ENCODE measurements around the gene FER1L5.

The FER1L5 gene

DNA sequence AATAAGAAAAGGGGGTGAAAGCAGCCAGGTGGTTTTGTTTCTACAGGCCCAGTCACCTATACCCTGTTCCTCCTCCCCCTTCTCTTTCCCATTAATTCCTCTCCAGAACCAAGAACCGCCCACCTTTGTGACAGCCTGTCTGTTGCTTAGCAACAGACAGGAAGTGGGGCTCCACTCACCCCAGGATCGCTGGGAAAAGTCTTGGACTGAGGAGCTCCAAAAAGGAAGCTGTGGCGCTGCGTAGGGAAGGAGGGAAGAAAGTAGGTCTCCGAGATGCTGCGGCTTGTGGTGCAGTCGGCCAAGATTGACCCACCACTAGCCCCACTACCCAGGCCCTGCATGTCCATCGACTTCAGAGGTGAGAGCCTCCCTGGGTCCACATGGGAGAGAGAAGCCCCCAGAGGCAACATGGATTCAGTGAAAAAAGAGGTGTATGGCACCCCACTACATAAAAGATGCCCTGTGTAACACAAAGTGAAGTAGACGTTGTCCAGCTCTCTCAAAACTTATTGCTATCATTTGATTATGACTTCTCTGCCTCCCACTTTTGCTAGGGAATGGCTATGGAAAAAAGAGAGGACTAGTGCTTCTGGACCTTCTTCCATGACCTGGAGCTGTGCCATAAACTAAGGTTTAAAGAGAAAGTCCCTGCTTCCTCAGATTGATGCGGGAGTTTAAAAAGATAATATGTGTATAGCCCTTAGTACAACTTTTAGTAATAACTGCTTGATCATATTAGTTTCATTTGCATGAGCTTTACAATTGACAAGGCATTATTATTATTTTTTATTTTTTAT is at the start of gene FER1L5:
TSS of gene FER1L5 (plus strand) at position 201 of the 797 bp plus-strand sequence. CDS start at position 274, 73 bp downstream.
- DNase-seq (ENCODE audit: low spot score): no peak

DNA sequence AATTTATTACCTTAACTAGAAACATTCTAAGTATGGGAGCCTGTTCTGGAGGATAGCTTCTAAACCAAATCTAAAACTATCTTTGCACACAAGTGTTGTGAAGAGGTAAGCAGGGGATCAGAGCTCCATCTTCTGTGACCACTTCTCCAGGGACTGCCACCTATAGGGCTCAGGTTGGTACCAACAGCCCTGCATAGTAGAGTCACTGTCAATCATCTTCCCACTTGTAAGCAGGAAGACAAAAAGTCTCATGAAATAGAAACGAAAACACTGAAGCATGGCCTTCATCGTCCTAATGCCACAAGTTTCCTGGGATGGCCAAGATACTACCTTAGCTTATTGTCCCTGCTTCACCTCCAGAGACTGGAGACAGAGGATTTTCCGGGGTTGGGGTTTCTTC is 48.3 kb upstream of the FER1L5 start:
- DNase-seq (ENCODE audit: low spot score): no peak

DNA sequence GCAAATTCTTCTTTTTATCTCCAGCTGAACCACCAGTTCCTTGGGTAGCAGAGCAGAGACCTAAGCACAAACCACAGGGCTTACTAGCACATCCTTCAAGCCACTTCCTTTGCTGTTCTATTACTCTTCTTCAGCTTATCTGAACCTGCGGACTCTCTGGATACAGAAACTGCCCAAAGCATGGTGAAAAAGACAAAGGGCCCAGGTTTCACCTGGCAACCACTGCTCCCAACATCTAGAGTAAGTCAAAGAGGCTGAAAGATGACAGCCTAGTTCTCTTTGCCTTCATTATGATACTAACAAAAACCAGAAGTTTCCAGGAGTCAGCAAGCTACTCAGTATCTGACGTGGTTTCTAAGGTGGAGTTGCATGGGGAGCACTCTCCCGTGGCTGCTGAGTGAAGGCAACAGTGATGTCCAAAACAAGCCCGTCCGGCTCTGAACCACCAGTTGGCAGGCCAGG is 47.8 kb upstream of the FER1L5 start:
- DNase-seq (ENCODE audit: low spot score): no peak

DNA sequence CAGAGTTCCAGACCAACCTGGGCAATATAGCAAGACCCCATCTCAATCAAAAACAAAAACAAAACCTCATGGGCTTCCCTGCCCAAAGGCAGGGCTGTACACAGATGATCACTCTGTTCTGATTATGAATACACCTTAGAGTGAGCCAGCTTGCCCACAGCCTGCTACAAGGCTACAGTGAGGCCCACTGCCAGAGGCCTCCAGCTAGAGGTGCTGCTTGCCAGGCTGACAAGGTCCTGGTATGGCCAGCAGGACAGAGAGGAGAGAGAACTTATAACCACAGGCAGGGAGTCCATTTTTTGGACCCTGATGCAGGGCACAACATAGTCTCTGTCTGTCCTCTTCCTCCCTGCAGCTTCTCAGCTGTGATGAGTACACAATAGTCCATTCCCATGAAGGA is 46.0 kb upstream of the FER1L5 start:
- DNase-seq (ENCODE audit: low spot score): no peak

DNA sequence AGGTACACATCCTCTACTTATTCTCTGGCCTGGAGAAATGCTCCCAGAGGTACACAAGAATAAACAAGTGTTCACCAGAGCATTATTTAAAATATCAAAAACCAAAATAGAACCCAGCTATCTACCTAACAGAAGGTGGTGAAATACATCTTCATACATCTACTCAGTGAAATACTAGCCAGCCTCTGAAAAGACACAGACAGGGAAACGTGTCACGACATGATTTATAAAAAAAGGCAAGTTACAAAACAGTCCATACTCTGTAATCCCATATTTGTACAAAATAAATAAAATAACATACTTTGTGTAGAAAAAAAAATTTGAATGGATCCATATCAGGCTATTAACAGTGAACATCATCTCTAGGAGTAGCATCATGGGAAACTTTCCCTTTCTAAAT is 42.6 kb upstream of the FER1L5 start:
- no peak for DNase-seq (ENCODE audit: low spot score)

DNA sequence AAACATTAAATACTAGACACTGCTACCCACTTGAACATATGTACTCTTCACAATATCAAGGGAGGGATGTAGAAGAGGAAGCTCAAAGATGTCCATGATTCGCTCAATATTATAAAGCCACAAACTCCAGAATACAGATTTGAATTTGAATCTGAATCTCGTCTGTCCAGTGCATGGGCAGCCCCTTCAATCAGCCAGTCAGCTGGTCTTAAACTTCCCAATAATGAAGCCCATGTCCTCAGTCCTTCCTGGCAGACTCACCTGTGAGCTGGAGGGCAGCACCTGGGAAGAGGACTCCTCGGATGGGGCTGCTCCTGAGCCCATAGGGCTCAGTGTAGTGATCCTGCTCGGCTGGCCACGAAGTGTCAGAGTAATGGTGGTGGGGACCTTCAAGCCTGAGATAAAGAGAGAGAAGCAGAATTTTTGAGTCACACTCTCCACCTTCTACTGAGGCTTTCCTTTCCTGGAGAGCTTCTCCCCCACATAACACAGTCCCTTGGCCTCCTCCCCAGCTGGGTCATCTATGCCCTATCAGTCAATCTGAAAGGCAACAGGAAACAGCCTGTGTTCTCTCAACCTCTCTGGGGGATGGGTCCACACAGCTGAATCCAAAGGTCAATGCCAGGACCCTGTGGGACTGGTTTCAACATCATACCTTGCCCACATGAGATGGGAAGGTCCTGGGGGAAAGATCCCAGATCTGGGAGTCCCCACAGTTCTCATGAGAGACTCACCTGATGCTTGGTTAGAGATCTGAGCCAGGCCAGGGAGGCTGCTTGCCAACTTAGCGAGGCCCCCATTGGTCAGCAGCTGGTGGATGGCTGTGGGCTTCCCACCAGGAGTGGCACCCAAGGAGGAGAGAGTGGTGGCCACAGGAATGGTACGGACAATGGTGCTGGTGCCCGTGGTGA is 40.9 kb upstream of the FER1L5 start:
- DNase-seq (ENCODE audit: low spot score): no peak

DNA sequence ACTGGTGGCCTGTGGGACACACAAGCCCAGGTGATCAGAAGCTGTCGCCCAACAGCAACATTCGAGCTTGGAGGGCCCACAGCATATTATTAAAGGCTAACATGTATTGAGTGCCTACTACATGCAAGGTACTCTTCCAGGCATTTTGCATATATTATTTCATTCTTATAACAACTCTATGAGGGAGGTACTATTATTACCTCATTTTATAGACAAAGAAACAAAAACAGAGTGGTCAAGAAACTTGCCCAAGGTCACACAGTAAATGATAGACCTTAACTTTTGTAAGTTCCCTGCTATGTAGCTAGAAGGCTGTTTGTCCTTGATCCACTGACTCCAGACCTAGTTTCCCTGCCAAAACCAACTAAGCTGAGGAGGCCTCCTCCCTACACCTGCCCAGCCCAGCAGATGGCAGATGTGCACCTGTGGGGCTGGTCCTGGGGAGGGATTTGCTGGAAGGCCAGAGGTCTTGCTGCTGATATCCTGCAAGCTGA is 40.2 kb upstream of the FER1L5 start:
- DNase-seq (ENCODE audit: low spot score): no peak

DNA sequence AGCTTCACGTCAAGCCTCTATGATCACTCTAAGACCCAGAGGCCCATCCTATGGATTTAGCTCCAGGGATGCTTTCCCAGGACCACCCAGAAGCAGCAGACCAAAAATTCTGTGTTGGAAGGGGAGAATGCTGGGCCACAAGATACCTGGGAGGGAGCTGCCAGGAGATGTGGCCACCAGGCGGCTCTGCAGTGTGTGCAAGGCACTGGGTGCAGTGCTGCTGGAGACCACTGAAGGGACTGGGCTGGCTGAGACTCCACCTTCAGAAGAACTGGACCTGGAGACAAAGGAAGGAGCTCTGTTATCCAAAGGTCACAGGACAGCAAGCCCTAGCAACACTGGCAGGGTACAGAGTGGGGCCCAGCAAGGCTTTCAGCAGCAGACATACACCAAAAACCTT is 38.5 kb upstream of the FER1L5 start:
- no peak for DNase-seq (ENCODE audit: low spot score)

DNA sequence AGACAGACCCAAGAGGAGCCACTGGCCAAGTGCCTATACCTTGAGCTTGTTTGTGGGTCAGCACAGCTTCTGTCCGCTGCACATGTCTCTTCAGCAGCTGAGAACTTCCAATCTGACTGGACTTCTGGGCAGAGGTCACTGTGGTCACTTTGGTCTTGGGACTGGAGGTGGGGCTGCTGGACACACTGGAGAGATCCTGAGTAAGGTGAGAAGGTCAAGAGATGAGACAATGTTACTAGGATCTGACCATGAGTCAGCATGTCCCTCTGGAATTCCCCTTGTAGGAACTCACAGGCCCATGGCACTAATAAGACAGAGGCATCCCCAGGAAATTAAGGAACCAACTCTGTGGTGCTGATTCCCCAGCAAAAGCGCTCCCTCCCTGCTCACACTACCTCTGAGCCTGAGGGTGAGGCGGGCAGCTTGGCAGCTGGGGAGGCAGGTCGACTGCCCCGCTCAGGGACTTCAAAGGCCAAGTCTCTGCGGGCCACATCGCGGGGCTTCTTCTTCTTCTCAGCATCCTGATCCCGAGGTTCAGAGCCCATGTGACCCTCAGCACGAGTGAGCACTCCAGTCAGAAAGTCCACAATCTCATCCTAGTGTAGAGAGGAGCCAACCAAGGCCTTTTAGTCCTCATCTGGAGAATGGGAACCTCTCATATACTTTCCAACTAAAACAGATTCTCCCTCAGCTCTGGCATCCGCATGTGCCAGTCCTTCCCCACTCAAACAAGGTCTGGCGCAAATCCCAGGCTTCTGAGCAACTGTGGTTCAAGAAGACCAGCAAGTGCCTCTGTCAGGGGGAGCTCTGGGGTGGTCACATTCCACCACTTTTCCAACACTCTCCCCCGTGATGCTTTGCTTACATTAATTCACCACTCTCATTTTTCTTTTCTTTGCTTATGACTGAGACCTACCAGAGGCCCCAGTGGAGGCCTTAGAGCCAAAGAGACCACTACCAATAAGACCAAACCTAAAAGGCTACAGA is 33.8 kb upstream of the FER1L5 start:
- DNase-seq (ENCODE audit: low spot score): no peak

DNA sequence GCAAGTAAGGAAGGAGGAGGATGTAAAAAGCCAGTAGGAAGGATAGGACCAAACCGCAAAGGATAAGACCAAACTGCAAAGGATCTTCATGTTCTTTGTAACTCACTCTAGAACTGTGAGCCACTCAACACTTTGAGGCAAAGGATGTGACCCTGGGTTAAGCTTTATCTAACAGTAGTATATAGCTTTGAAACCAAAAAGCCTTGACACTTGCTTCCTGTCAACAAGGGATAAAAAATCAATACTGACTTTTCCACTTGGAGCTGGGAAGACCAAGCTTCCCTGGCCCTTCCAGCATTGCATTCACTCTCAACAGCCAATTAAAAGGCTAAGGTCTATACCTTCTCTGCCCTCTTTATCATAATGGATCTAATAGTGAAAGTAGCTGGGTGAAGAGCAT is 26.4 kb upstream of the FER1L5 start:
- no peak for DNase-seq (ENCODE audit: low spot score)

DNA sequence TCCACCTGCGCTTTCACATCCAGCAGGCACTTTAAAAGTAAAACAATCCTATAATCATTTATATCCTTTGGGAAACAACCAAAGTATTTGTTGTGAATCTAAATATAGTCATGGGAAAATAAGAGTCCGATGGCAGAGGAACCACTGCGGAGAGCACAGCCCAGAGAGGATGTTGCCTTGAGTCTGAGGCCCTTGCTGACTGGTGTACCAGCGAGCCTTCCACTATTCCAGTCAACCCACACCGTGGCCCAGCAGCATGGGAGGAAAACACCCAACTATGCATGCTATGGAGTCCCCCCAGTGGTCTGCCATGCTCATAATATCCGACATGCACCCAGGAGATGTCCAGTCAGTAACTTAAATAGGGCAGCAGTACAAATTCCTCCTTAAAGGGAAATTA is 26.0 kb upstream of the FER1L5 start:
- DNase-seq (ENCODE audit: low spot score): no peak

DNA sequence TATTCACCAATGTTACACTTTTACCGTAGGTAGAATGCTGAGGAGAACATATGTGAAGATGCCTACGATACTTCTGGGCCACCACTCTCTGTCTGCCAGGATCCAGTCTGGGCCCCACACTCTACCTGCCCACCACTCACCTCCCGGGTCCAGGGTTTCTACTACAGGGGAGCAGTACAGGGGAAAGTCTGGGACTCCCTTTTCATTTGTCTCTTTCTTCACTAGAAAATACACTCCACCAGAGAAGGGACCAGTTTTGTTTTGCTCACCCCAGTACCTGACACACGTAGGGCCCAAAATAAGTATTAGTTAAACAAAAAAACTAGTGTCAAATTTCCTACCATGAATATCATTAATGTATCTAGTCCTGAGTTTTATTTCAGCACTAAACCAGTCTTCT is 25.6 kb upstream of the FER1L5 start:
- DNase-seq (ENCODE audit: low spot score): no peak

DNA sequence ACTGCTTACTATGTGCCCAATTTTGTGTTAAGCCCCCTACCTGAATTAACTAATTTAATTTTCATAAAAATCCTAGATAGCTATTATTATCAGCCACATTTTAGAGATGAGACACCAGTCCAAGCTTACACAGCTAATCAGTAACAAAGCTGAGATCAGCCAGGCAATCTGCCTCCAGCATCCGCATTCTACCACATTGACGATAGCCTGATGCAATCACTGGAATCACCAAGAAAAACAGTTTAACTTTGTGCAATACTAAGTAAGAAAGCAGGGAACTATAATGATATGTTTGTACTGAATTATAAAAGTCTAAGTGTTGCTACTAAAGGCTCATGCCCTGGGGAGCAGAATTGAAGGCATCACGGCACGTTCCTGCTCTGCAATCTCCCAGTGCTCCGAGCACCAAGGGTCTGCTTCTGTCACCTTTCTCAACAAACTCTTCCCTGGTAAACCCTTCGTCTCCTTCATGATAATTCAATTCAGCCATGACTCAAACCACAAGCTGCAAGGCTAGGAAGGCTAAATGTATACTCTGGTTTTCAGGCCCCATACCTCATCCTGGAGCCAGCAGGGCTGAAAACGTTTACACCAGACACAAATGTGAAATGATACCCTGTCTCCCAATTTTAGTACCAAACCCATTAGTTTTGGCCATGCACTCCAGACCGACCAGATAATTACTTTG is 23.8 kb upstream of the FER1L5 start:
- no peak for DNase-seq (ENCODE audit: low spot score)

DNA sequence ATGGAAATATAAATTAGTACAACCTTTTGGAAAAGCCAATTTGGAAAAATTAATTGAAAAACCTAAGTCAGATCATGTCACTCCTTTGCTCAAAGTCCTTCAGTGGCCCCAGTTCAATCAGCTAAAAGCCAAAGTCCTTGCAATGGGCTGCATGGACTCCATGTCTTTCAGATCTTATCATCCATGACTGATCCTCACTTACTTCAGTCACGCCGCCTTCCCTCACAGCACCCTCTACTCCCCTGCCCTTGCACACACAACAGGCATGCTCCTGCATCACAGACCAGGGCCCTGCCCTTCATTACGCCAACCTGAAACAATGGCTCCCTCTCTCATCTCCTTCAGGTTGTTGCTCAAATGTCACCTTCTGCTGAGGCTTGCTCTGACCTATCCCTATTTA is 20.0 kb upstream of the FER1L5 start:
- DNase-seq (ENCODE audit: low spot score): no peak

DNA sequence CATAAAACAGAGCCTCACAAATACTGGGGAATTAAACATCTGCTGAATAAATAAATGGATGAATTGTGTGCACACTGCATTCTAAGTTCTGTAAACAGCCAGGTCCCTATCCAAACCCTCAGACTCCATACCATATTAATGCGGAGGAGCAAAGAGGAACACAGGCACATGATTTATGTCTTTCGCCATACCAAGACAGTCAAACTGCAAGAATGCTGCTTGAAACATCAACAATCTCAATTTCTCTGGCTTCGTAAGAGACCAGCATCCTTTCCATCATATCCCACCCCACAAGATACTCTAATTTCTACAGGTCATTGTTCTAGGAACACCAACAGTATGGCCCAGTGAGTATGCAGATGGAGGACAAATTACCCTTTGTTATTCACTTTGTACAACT is 19.4 kb upstream of the FER1L5 start:
- no peak for DNase-seq (ENCODE audit: low spot score)

DNA sequence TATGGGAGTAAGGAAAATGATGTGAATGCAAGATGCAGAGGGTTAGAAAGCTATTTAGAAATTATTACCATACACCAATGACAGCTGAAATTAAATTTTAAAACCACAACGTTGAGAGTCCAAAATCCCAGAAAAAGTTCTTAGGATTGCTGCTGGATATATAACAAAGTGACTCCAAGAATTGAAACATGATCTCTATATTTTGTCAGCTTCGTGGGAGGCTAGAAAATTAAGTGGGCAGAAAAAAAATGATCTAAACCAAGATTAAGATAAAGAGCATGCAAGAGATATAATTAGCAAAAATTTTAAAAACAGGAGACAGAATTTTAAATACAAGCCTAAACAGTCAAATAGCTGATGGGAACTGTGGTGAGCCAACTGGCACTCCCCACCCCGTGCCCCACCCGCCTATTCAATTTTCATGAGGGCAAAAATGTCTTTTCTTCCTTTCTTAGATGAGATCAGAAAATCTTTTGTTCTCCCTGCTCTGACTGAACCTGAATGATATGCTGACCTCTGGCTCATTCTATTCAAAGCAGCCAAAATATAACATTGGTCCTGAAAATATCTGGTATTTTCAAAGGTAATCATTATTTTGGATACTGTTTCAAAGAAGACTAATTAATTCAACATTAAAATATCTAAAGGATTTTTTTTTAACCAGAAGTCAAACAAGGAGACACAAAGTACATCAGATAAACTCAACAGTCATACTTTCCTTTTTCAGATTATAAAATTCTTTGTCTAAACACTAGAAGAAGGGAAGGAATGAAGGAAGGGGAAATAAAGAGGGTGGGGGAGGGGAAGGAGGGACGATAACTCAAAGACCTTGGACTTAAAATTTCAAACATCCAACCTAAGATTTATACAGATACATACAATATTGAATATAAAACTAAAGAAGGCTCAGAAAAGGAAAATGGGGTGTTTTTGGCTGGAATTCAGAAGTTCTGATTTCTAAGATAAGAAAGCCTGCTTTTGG is 16.7 kb upstream of the FER1L5 start:
- DNase-seq (ENCODE audit: low spot score): no peak

DNA sequence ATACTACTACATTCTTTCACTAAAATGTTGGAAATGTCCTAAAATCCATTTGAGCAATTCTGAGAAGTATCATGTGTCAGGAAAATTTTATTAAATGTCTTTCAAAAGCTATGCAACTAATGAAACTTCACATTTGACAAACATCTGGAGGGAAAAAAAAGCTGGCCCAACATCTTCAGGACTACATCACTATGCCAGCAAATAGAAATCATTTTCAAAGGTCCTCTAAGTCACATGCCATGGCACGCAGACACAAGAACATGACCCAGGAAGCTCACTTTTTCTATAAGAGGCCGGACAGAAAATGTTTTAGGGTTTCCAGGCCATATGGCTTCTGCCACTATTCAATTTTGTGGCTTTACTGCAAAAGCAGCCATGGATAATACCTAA is 16.0 kb upstream of the FER1L5 start:
- no peak for DNase-seq (ENCODE audit: low spot score)

DNA sequence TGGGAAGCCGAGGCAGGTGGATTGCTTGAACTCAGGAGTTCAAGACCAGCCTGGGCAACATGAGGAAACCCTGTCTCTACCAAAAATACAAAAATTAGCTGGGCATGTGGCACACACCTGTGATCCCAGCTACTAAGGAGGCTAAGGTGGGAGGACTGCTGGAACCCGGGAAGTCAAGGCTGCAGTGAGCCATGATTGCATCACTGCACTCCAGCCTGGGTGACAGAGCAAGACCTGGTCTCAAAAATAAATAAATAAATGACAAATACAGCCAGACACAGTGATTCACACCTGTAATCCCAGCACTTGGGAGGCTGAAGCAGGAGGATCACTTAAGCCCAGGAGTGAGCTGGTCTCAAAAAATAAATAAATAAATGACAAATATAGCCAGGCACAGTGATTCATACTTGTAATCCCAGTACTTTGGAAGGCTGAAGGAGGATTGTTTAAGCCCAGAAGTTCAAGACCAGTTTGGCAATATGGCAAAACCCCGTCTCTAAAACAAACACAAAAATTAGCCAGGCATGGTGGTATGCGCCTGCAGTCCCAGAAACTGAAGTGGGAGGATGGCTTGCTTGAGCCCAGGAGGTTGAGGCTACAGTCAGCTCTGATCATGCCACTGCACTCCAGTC is 10.6 kb upstream of the FER1L5 start:
- DNase-seq (ENCODE audit: low spot score): no peak

DNA sequence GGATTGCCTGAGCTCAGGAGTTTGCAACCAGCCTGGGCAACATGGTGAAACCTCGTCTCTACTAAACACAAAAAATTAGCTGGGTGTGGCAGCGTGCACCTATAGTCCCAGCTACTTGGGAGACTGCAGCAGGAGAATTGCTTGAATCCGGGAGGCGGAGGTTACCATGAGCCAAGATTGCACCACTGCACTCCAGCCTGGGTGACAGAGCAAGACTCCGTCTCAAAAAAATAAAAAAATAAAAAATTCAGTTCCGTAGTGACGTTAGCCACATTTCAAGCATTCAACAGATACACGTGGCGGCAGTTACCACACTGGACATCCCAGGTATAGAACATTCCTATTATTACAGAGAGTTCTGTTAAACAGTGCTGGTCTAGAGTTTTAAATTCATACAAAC is 8.9 kb upstream of the FER1L5 start:
- no peak for DNase-seq (ENCODE audit: low spot score)
